DMS153 treated with DMSO at 0.1 percent for 48 hours (cell line): ENCODE results near the gene ANXA9.

Experiments used
- DNase-seq: peaks from one replicate; lab custom pipeline; 2025; ENCODE audit not compliant: unreplicated experiment; lab: John Stamatoyannopoulos, UW

ANXA9 gene, protein sequence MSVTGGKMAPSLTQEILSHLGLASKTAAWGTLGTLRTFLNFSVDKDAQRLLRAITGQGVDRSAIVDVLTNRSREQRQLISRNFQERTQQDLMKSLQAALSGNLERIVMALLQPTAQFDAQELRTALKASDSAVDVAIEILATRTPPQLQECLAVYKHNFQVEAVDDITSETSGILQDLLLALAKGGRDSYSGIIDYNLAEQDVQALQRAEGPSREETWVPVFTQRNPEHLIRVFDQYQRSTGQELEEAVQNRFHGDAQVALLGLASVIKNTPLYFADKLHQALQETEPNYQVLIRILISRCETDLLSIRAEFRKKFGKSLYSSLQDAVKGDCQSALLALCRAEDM

DNA sequence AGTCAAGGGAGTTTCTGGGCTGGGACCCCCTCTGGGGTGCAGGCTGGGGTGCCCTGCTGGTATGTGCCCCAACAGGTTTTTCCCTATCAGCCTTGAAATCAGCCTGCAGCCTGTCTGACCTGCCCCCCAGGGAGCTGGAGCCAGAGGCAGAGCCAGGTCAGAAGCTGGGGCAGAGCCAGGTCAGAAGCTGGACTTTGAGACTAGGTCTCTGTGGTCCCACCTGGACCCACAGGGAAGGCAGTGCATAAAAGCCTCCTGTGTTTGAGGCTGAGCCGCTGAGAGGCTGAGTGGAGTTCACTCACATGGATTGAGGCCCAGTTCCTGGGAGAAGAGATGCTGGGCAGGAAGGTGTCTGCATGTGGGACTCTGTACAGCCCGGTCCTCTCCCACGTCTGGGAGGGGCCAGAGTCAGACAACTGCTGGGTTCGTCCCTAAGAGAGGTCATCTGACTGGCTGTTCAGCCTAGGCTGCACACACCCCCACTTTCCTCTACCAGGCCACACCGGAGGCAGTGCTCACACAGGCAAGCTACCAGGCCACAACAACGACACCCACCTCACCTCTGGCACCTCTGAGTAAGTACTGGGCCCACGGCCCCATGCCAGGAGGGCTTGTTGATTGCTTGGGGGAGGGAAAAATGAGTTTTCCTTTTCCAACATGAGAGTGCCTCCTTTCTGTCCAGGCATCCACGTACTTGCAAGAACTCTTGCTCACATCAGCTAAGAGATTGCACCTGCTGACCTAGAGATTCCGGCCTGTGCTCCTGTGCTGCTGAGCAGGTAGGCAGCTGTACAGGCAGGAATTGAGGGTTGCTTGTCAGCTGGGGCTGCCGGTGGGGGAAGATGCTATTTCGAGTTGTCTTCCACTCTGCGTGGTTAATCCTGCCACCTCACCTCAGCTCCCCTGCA is at the start of gene ANXA9:
Gene ANXA9 (plus strand): TSS at position 488 of the 908 bp plus-strand sequence. CDS start 814 bp downstream, outside the sequence.
- no peak for DNase-seq

DNA sequence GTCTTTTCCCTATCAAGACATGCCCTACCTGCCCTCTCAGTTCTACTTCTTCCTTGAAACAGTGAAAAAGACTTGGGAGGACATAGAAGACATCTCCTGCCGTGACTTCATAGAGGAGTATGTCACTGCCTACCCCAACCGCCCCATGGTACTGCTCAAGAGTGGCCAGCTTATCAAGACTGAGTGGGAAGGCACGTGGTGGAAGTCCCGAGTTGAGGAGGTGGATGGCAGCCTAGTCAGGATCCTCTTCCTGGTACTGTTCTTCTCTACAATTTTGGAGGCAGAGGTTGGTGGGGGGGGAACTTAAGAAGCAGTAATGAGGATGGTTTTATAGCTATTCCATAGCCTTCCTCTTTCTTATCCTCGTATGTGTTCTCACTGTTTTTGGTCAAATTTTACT is 37.2 kb upstream of the ANXA9 start:
- no peak for DNase-seq

DNA sequence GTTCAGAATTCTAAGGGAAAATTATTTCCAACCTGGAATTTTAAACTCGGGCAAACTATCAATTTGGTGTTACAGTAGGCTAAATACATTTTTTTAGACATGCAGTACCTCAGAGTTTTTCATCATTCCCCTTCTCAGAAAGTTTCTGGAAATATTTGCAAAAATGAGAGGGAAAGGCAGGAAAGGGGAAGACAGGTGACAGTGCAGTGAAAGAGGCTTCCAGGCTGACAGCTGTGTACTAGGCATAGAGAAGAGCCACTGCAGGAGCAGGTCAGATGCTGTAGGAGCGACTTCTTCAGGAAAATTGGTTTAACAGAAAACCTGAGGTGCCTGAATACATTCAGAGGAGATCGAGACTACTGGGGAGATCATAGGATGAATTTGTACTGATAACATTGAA is 27.4 kb upstream of the ANXA9 start:
- no peak for DNase-seq

DNA sequence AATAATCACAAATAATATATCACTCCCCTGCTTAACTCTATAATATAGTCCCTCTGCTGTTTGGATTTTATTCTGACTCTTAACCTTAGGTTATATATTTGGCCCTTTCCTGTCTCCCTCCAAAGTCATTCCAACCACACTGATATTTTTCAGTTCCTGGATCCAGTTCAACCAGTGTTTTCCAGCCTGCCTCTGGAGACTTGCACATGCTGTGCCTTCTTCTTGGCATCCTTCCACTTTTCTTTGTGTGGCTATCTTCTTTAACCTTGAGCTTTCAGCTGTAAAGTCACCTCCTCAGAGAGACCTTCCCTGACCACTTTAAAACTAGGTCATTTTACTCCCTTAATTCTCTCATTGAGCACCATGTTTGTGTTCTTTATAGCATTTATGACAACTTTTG is 26.8 kb upstream of the ANXA9 start:
- no peak for DNase-seq

DNA sequence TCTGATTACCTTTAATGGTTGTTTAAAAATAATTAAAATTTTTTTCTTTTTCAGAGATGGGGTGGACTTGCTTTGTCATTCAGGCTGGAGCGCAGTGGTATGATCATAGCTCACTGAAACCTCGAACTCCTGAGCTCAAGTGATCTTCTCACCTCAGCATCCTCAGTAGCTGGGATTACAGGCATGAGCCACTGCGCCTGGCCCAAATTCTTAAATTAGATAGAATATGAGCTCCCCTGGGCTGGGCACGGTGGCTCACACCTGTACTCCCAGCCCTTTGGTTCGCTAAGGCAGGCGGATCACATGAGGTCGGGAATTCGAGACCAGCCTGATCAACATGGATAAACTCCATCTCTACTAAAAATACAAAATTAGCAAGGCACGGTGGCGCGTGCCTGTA is 24.4 kb upstream of the ANXA9 start:
- DNase-seq, result no peak

DNA sequence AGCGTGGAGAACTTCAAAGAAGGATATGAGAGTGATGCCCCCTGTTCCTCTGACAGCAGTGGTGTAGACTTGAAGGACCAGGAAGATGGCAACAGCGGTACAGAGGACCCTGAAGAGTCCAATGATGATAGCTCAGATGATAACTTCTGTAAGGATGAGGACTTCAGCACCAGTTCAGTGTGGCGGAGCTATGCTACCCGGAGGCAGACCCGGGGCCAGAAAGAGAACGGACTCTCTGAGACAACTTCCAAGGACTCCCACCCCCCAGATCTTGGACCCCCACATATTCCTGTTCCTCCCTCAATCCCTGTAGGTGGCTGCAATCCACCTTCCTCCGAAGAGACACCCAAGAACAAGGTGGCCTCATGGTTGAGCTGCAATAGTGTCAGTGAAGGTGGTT is 21.4 kb upstream of the ANXA9 start:
- DNase-seq, result no peak

DNA sequence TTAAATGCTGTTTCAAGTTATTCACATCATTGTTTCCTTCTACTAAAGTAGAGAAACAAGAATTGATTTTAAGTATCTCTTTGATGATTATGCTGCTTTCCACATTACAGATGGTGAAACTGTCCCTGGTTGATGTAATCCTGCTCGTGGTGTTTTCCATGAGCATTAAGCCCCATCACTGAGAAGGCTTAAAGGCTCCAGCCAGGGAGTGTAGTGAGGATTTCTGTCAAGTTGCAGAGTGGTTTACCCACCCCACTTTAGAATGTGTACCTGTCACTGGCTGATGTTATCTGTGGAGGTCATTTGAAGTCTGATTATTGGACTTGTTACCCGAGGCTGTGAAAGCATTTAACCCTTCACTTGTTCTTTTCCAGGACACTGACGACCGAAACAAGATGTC is 20.3 kb upstream of the ANXA9 start:
- no peak for DNase-seq

DNA sequence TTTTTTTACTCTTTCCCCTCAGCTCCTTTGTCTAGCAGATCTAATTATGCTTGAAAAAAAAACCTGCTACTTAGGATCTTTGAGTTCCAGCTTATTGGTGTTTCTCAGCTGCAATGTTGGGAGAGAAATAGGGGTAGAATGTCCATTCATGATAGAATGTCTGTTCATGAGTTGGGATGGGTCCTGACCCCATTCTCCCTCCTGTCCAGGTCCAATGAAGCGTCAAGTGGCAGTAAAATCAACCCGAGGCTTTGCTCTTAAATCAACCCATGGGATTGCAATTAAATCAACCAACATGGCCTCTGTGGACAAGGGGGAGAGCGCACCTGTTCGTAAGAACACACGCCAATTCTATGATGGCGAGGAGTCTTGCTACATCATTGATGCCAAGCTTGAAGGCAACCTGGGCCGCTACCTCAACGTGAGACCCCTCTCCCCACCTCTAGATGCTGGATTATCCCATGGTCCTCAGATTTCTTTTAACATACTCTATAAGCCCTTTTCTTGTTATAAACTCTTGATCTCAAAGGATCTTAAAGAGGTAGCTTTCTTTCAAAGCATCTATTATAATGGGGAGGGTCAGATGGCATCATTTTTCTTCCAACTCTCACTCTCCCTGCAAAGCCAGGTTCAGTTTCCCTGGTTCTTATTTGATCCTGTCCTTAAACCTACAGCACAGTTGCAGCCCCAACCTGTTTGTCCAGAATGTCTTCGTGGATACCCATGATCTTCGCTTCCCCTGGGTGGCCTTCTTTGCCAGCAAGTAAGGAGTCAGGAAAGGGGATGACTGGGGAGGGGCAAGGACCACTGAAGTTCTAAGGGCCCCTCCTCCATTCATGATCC is 18.6 kb upstream of the ANXA9 start:
- no peak for DNase-seq

DNA sequence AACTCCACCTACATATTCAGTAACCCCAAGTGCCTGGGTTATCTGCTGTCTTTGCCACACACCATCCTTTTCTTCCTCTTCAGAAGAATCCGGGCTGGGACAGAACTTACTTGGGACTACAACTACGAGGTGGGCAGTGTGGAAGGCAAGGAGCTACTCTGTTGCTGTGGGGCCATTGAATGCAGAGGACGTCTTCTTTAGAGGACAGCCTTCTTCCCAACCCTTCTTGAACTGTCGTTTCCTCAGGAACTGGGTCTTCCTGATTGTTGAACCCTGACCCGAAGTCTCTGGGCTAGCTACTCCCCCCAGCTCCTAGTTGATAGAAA is 18.0 kb upstream of the ANXA9 start:
- no peak for DNase-seq

DNA sequence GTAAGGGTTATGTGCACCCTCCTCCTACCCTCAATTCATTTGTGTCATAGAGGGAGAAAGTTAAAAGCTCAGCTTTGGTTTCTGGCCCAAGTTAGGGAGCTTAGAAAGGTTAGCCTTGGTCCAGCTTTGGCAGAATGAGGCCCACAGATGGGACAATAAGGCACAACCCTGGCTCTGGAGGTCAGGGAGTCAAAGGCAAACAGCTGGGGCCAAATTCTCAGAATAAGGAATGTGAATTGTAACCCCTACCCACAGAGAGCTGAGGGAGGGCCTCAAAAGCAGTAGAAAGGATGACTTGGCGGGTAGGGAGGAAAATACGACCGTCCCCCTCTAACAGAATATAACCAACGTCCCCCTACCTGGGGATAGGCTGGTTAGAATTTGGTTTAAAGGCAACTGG is 16.5 kb upstream of the ANXA9 start:
- DNase-seq, result no peak

DNA sequence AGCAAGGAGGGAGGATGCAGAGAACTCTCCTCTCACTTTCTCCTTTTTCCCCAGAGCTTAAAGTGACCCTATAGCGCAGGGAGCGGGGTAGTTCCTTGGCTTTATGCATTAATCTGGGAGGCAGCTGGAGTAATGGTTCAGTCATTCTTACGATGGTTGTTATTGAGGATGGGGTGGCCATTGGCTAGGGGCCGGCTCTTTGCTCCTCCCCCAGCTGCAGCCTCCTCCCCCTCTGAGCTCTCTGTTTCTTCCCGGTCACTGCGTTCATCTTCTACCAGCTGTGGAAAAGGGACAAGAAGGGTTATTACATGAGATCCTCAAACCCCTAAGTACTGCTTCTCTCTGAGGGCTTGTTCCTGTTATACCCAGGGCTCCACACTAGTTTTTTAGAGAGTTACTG is 16.1 kb upstream of the ANXA9 start:
- DNase-seq, result no peak

DNA sequence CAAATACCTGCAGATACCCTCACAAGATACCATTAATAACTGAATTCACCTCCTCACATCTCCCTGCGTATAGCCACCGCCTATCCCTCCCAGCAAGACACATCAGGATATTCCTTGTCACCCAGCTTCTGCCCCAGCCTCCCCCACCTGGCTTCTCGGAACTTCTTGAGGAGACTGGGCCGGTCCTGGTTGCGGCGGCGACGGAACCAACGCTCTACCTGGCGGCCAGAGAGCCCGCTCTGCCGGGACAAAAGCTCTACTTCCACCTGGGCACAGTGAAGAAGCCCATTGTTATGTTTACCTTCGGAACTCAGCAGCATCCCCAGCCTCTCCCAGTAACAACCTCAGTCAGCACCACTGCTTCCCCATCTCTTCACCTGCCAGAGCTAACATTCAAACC is 14.2 kb upstream of the ANXA9 start:
- DNase-seq, result no peak

DNA sequence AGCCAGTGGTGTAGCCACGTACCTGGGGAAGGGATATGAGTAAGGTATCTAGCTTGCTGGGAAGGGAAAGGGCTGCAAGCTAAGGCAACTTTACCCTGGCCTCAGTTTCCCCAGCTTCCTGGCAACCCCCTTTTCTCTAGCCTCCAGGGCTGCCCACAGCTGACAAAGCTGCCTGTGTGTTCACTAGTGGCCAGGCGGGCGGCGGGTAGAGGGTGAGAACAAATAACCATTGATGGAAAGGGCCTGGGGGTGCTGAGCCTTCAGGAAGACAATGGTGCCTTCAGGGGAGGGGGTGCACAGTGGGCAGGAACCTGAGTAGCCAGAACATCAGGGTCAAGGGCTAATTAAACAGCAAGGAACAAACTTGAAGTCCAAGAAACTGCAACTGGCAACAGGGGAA is 13.6 kb upstream of the ANXA9 start:
- no peak for DNase-seq

DNA sequence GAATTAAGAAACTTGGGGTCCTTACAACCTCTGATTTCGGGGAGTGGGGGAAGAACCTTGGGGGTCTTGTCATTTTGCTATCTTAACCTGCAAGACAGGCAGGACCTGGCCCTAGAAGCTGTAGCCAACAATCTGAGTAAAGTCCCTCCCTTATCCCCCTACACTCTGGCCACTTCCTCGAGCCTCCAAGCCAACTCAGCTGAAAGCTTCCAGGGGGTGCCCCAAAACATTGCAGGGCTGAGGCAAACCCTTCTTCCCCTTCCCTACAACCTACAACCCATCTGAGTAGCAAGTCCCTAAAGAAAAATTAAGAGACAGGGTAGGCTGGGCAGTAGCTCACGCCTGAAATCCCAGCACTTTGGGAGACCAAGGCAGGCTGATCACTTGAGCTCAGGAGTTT is 12.5 kb upstream of the ANXA9 start:
- no peak for DNase-seq

DNA sequence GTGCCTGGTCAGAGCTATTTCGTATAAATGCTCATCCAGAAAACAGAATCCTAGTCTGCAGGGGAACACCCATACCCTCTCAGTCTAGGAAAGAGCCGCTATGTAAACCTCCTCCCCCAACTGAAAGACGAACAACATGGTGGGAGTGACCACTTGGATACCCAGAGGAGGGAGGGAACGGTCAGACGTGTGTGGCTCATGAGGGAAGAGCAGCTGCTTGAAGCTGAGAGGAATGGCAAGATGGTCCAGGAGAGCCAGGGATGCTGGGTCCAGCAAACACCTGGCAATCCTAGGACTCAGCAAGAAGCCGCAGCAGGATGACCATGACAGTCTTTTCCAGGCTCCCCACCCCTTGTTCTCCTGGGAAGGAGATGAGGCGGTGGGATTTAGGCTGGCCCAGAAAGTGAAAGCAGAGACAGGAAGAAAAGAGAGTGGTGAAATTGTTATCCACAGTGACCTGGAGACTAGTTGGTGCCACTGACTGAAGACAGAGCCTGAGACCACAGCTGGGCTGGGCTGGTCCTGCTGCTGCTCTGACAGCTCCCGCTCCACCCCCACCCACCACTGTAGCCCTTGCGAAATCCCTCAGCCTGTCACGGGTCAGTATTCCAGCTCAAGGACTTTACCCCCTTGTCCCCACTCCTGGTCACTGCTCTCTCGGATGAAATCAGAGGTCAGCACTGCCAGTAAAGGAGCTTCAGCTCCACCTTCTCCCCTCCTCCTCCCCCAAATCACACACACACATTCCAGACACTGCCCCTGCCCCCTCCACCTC is 11.1 kb upstream of the ANXA9 start:
- DNase-seq, result no peak

DNA sequence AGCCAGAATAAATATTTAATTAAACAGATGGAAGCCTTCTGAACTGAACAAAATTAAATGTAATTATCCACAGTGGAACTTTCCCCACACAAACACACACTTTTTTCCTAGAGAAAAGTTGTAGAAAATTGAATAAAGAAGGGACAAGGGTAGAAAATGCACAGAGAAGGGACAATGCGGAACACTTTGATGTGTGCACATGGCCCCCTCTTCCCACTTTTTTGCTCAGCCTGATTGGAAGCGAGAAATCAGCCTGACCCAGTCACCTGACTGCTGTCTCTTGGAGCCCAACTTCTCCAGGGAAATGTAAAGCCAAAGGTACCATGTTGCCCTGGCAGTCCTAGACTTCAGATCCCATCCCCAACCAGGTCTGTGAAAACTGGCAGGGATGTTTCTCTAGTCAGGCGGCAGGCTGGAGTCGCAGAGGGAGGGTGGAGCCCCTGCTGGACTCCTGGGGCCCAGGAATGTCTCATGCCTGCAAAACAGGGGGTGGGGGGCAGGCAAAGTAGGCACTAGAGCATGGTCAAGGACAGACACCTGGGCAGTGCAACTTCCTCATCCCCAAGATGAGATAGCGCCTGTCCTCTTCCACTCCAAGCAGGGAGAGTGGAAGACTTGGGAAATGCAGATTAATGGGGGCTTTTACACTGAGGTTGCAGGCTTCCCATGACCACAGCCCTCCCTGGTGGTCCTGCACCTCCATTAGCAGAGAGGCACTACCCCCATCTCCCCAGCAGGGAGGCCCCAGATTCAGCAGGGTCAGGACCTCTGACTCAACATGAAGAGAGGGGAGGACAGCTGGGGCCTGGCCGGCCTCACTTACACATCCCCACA is 10.3 kb upstream of the ANXA9 start:
- no peak for DNase-seq

DNA sequence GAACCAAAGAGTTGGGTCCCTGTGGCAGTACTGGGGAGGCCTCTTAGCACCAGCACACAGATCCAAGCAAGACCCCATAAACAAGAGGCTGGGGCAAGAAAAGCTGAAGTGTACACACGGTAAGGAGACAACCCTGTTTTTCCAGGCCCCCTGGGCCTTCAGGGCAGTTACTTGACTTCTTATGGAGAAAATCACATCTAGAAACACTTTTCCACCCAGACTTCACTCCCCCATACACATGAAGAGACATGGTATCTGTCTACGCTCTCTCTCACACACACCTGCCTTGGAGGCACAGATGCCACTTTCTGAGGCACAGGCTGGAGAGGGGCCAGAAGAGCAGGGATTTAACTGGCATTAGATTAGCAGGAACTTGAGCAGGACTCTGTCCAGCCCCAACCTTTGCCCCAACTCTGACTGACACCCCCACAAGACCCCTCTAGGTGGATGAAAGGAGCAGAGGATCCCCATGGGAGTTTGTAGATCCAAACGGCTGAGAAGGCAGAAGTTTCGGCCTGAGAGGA is 9.6 kb upstream of the ANXA9 start:
- DNase-seq, result no peak

DNA sequence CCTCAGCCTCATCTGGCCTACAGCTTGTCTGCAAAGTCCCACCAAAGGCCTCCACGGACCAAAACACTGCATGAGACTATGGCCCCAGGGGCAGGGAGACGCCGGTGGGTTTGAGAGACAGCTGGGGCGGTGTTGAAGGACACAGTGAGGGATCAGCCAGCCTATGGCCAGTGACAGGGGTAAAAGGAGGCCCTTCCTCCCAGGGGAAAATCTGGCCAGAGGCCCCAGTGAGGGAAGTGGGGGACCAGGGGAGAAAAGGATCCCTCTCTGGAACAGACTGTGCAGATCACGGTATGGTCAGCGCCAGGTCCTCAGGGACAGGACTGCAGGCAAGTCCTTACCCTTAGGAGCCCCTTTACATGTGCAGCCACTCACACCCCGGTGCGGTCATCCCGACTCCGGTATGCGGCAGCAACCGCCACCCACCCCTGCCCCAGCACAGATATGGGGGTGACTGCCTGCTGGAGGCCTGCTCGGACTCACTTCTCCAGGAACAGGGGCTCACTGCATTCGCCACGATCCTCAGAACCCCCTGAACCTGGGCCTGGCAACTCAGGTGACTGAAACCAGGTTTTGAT is 8.7 kb upstream of the ANXA9 start:
- no peak for DNase-seq

DNA sequence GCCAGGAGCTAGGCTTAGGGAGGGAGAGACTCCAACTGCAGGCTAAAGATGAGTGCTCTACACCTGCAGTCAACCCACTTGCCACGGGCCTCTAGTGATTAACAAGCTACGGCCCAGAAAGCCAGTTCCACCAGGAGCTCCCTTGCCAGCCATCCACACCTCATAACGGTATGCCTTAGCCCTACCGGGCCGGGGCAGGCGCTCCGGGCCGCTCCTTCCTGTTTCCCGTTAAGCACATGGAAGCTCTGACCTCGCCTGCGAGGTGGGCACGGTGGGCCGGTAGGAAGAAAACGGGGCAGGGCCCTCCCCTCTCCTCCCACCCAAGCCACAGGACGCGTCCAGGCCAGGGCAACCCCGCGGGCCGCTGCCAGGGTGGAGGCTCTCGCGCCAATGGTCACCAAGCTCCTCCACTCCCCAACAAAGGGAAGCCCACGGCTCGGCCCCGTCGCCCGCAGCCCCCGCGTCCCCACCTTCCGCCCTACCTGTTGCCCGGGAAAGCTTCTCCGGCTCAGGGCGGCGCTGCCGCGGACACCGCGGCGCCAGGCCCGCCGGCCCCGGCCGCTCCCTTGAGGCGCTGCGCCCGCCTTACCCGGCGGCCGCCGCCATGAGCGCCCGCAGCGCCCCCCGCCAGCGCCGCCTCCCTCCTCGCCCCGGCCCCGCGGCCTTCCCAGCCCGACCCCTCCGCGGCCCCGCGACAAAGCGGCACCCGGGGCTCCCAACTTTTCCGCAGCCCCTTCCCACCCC is 8.1 kb upstream of the ANXA9 start:
- peak; percentile 33 for DNase-seq
